Measurements from ENCODE around the gene CNOT10. TPM values are rescaled to one million over a fixed set of nuclear protein-coding genes. Genes with fewer than 3 reads are reported as not detected.

CNOT10 gene
- total RNA-seq, 1 donor from 2014 or later = 48.7 TPM

GRCh38 chr3:32743934-32744333 lies 58.9 kb downstream of the CNOT10 start:
- Mint-ChIP-seq H3K4me1 (no peaks in the 10 kb centered on the region), H3K9me3 (no peaks in the 10 kb centered on the region), H3K27ac (no peak overlapping the region), H3K36me3 (peaks cover 43% of the 10 kb centered on the region), H3K4me3 (no peak overlapping the region), H3K27me3 (ENCODE audit: low read depth) (no peaks in the 10 kb centered on the region)
- no peak for TF ChIP-seq CTCF (IDR thresholded peaks at IDR 0.05; ENCODE audit: unreplicated experiment)
- no peak for DNase-seq (ENCODE audit: low spot score in 2 of 2, unreplicated experiment in 2 of 2)

GRCh38 chr3:32751377-32751776 lies 66.4 kb downstream of the CNOT10 start:
- peaks cover 18% of the 10 kb centered on the region for H3K36me3 Mint-ChIP-seq

GRCh38 chr3:32755761-32756160 lies 70.8 kb downstream of the CNOT10 start:
- no peak for TF ChIP-seq CTCF (IDR thresholded peaks at IDR 0.05; ENCODE audit: unreplicated experiment)
- H3K27ac Mint-ChIP-seq = no peak overlapping the region

More at GRCh38 chr3:32751377-32751776, 66.4 kb downstream of the CNOT10 start:
- Mint-ChIP-seq H3K27ac (no peak overlapping the region), H3K9me3 (no peaks in the 10 kb centered on the region), H3K27me3 (ENCODE audit: low read depth) (no peaks in the 10 kb centered on the region), H3K4me1 (no peaks in the 10 kb centered on the region), H3K4me3 (no peak overlapping the region)
- TF ChIP-seq CTCF (IDR thresholded peaks at IDR 0.05; ENCODE audit: unreplicated experiment) = no peak
- DNase-seq (ENCODE audit: low spot score in 2 of 2, unreplicated experiment in 2 of 2) = no peak

GRCh38 chr3:32757618-32758374 lies 72.8 kb downstream of the CNOT10 start:
- no peak for TF ChIP-seq CTCF (IDR thresholded peaks at IDR 0.05; ENCODE audit: unreplicated experiment)
- no peak for DNase-seq (ENCODE audit: low spot score in 2 of 2, unreplicated experiment in 2 of 2)
- no peaks in the 10 kb centered on the region for H3K27me3 Mint-ChIP-seq (ENCODE audit: low read depth)
- H3K4me3 Mint-ChIP-seq = no peak overlapping the region
- H3K9me3 Mint-ChIP-seq = no peaks in the 10 kb centered on the region
- H3K4me1 Mint-ChIP-seq = no peaks in the 10 kb centered on the region
- H3K36me3 Mint-ChIP-seq = peaks cover 15% of the 10 kb centered on the region
- no peak overlapping the region for H3K27ac Mint-ChIP-seq

More at GRCh38 chr3:32755761-32756160, 70.8 kb downstream of the CNOT10 start:
- no peaks in the 10 kb centered on the region for H3K27me3 Mint-ChIP-seq (ENCODE audit: low read depth)
- DNase-seq (ENCODE audit: low spot score in 2 of 2, unreplicated experiment in 2 of 2) = no peak
- no peaks in the 10 kb centered on the region for H3K9me3 Mint-ChIP-seq
- H3K4me3 Mint-ChIP-seq = no peak overlapping the region
- H3K36me3 Mint-ChIP-seq = peaks cover 12% of the 10 kb centered on the region
- H3K4me1 Mint-ChIP-seq = no peaks in the 10 kb centered on the region

GRCh38 chr3:32758375-32758753 lies 73.4 kb downstream of the CNOT10 start:
- no peak overlapping the region for H3K4me3 Mint-ChIP-seq

More at GRCh38 chr3:32758375-32758753, 73.4 kb downstream of the CNOT10 start:
- no peak overlapping the region for H3K27ac Mint-ChIP-seq
- no peak for DNase-seq (ENCODE audit: low spot score in 2 of 2, unreplicated experiment in 2 of 2)
- peaks cover 13% of the 10 kb centered on the region for H3K36me3 Mint-ChIP-seq
- no peaks in the 10 kb centered on the region for H3K4me1 Mint-ChIP-seq
- TF ChIP-seq CTCF (IDR thresholded peaks at IDR 0.05; ENCODE audit: unreplicated experiment) = no peak
- no peaks in the 10 kb centered on the region for H3K9me3 Mint-ChIP-seq
- H3K27me3 Mint-ChIP-seq (ENCODE audit: low read depth) = no peaks in the 10 kb centered on the region

Measured in mesothelial cell of epicardium (in vitro differentiated cells).